ENCODE results near the gene COL15A1.

DNA sequence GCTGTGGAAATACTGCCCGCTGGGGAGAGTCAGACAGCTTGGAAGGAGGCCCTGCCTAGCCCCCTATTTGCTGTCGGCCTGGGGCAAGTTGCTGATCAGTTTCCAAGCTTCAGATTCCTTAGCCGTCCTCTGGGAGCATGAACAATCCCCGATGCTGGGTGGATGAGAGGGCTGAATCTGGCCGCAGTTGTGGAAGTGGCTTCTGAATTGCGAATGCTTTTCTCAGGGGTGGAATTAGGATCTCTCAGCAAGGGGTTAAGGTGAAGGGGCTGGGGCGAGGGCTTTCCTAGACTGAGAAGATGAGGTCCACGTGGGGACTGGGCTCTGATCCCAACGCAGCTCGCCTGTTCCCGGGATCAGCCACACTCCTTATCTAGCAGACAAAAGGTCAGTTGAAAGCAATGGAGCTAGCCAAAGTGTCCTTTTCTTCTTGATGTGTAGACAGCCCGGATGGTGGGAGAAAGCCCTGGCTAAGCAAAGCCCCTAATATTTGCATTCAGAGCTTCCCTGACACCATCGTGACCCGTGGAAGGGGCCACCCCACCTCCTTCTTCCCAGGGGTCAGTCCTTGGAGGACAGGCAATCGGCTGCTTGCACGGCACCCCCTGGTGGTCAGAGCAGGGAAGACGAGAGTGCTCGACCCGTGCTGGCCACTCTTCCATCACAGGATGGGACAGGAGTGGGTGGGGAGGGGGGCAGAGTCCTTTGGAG, 54.9 kb downstream of the COL15A1 start:
- TF ChIP-seq CTCF (IDR thresholded peaks at IDR 0.05; ENCODE audit: control extremely low read depth in 1 of 3, insufficient read depth in 1 of 3, low read depth in 1 of 3, low read length in 3 of 3): peak; percentile 81 to 98 (median 92)
- TF ChIP-seq POLR2A (IDR thresholded peaks at IDR 0.05; ENCODE audit: control extremely low read depth in 1 of 2, low read depth in 2 of 2, low read length in 2 of 2): no peak
- no peak for TF ChIP-seq EZH2 (IDR thresholded peaks at IDR 0.05; ENCODE audit: low read depth, low read length, severe bottlenecking)
- TF ChIP-seq JUN (IDR thresholded peaks at IDR 0.05; ENCODE audit: low read depth, low read length): no peak
- no peak for TF ChIP-seq BRCA1 (IDR thresholded peaks at IDR 0.05; ENCODE audit: low read depth, low read length)
- no peak for TF ChIP-seq MAX (IDR thresholded peaks at IDR 0.05)
- no peak for TF ChIP-seq POLR2AphosphoS5 (IDR thresholded peaks at IDR 0.05; ENCODE audit: low read depth, low read length)
- TF ChIP-seq CBX8 (IDR thresholded peaks at IDR 0.05; ENCODE audit: borderline replicate concordance, low read depth, low read length): no peak

Measured in H1 (cell line).